Gastroesophageal sphincter (tissue), 3 donors: Measurements from ENCODE around the gene ADGRF3.

ENCODE experiments used
- POLR2A ChIP-seq, 2 donors: fragments of 450-650 bp; IDR thresholded peaks; one replicate each; pipeline ENCODE4 v1.6.1; 2017; ENCODE audit warnings: antibody characterized with exemption in 2 of 2, mild to moderate bottlenecking in 2 of 2, moderate library complexity in 1 of 2
- TF ChIP-seq, protein P1 (sequence below), 4 experiments: fragments of 200-600 bp in 2 of 4; fragments of 450-650 bp in 2 of 4; sonication (generic) in 1 of 4; IDR thresholded peaks; one replicate each; pipeline ENCODE4 v1.5.1; 2017 to 2019; ENCODE audit warnings: antibody characterized with exemption in 4 of 4, mild to moderate bottlenecking in 2 of 4, moderate library complexity in 2 of 4

DNA sequence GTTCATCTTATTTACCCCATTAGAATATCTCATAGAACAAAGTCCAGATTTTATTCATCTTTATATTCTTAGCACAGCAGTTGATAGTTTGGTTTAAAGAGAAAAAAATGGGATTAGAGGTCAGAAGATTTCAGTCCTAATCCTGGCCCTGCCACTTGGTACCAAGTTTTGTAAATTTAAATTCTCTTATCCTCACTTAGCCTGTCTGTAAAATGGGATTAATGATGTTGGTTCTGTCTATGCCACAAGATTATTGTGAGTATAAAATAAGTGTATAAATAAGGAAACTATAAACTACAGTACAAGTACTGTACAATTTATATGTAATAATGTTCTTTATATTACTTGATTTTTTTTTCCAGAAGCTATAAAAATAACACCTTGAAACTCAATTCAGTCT, 38.0 kb upstream of the ADGRF3 start:
- TF ChIP-seq, protein P1, sequence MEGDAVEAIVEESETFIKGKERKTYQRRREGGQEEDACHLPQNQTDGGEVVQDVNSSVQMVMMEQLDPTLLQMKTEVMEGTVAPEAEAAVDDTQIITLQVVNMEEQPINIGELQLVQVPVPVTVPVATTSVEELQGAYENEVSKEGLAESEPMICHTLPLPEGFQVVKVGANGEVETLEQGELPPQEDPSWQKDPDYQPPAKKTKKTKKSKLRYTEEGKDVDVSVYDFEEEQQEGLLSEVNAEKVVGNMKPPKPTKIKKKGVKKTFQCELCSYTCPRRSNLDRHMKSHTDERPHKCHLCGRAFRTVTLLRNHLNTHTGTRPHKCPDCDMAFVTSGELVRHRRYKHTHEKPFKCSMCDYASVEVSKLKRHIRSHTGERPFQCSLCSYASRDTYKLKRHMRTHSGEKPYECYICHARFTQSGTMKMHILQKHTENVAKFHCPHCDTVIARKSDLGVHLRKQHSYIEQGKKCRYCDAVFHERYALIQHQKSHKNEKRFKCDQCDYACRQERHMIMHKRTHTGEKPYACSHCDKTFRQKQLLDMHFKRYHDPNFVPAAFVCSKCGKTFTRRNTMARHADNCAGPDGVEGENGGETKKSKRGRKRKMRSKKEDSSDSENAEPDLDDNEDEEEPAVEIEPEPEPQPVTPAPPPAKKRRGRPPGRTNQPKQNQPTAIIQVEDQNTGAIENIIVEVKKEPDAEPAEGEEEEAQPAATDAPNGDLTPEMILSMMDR (IDR thresholded peaks at IDR 0.05): no peak
- TF ChIP-seq POLR2A (IDR thresholded peaks at IDR 0.05): no peak
